H9 (cell line): ENCODE results near the gene RPUSD2. TPM values are rescaled to one million over a fixed set of nuclear protein-coding genes. Genes with fewer than 3 reads are reported as not detected.

ENCODE experiments used
- DNase-seq: peaks from one replicate; pipeline ENCODE4 v3.0.0-alpha.2; 2017
- H2AFZ ChIP-seq: one replicate; pipeline ENCODE4 v1.6.1; 2013; ENCODE audit warnings: mild to moderate bottlenecking, low read length, control low read depth, moderate library complexity
- H2AK5ac ChIP-seq: 2 replicates; pipeline ENCODE4 v1.6.1; 2013; ENCODE audit warnings: low read length, control low read depth, mixed read lengths; ENCODE audit not compliant: insufficient read length
- H2BK120ac ChIP-seq: one replicate; pipeline ENCODE4 v1.6.1; 2013; ENCODE audit warnings: low read depth, mild to moderate bottlenecking, low read length, control low read depth, inconsistent platforms; ENCODE audit not compliant: poor library complexity, severe bottlenecking
- H2BK12ac ChIP-seq: 2 replicates; pipeline ENCODE4 v1.6.1; 2013; ENCODE audit warnings: low read length, control low read depth, mixed read lengths, low read depth; ENCODE audit not compliant: insufficient read length
- H2BK15ac ChIP-seq: 2 replicates; pipeline ENCODE4 v1.6.1; 2013; ENCODE audit warnings: low read depth, low read length, control low read depth
- H2BK20ac ChIP-seq: one replicate; pipeline ENCODE4 v1.6.1; 2013; ENCODE audit warnings: low read depth, mild to moderate bottlenecking, low read length, control low read depth, inconsistent platforms; ENCODE audit not compliant: poor library complexity, severe bottlenecking
- H2BK5ac ChIP-seq: 2 replicates; pipeline ENCODE4 v1.6.1; 2013; ENCODE audit warnings: low read length, control low read depth, mixed read lengths; ENCODE audit not compliant: insufficient read length
- H3K14ac ChIP-seq: 2 replicates; pipeline ENCODE4 v1.6.1; 2013; ENCODE audit warnings: low read length, control low read depth; ENCODE audit not compliant: insufficient read depth
- H3K18ac ChIP-seq: 2 replicates; pipeline ENCODE4 v1.6.1; 2013; ENCODE audit warnings: low read depth, mild to moderate bottlenecking, mixed read lengths, low read length, control low read depth; ENCODE audit not compliant: insufficient read length
- H3K23ac ChIP-seq: 2 replicates; pipeline ENCODE4 v1.6.1; 2013; ENCODE audit warnings: low read length, control low read depth, mixed read lengths, low read depth; ENCODE audit not compliant: insufficient read length
- H3K23me2 ChIP-seq: 2 replicates; pipeline ENCODE4 v1.6.1; 2013; ENCODE audit warnings: low read depth, mild to moderate bottlenecking, mixed read lengths, low read length, control low read depth; ENCODE audit not compliant: insufficient read length, poor library complexity, severe bottlenecking
- H3K27ac ChIP-seq: 2 replicates; pipeline ENCODE4 v1.5.1; 2013; ENCODE audit warnings: low read length, control low read depth, mixed read lengths, low read depth; ENCODE audit not compliant: insufficient read length
- H3K27me3 ChIP-seq: 2 replicates; pipeline ENCODE4 v1.6.1; 2013; ENCODE audit warnings: low read length, control low read depth, inconsistent platforms; ENCODE audit not compliant: insufficient read depth
- H3K4ac ChIP-seq: 2 replicates; pipeline ENCODE4 v1.6.1; 2013; ENCODE audit warnings: low read depth, mild to moderate bottlenecking, control low read depth, inconsistent platforms, low read length, moderate library complexity
- H3K4me1 ChIP-seq: 2 replicates; pipeline ENCODE4 v1.6.1; 2013; ENCODE audit warnings: low read length, control low read depth, inconsistent platforms; ENCODE audit not compliant: insufficient read depth
- H3K4me2 ChIP-seq: 2 replicates; pipeline ENCODE4 v1.6.1; 2013; ENCODE audit warnings: low read length, control low read depth, mixed read lengths; ENCODE audit not compliant: insufficient read length, insufficient read depth
- H3K56ac ChIP-seq: 2 replicates; pipeline ENCODE4 v1.6.1; 2013; ENCODE audit warnings: low read depth, mild to moderate bottlenecking, mixed read lengths, low read length, control low read depth; ENCODE audit not compliant: insufficient read length
- H3K79me1 ChIP-seq: 2 replicates; pipeline ENCODE4 v1.6.1; 2013; ENCODE audit warnings: low read depth, mild to moderate bottlenecking, moderate library complexity, low read length, control low read depth, inconsistent platforms; ENCODE audit not compliant: insufficient read depth, poor library complexity, severe bottlenecking
- H3K79me2 ChIP-seq: 2 replicates; pipeline ENCODE4 v1.6.1; 2013; ENCODE audit warnings: low read length, control low read depth, inconsistent platforms; ENCODE audit not compliant: insufficient read depth
- H3K9ac ChIP-seq: 2 replicates; pipeline ENCODE4 v1.6.1; 2013; ENCODE audit warnings: low read length, control low read depth, mixed read lengths; ENCODE audit not compliant: insufficient read length; ENCODE audit errors: extremely low read depth
- H3K9me3 ChIP-seq: one replicate; pipeline ENCODE4 v1.6.1; 2013; ENCODE audit warnings: low read depth, low read length, inconsistent platforms; ENCODE audit not compliant: control insufficient read depth
- H3T11ph ChIP-seq: one replicate; pipeline ENCODE4 v1.6.1; 2013; ENCODE audit warnings: mild to moderate bottlenecking, low read length, control low read depth, inconsistent platforms
- H4K20me1 ChIP-seq: one replicate; pipeline ENCODE4 v1.6.1; 2013; ENCODE audit not compliant: control insufficient read depth, insufficient read length, insufficient read depth
- H4K5ac ChIP-seq: 2 replicates; pipeline ENCODE4 v1.6.1; 2013; ENCODE audit warnings: low read depth, mild to moderate bottlenecking, mixed read lengths, low read length, control low read depth; ENCODE audit not compliant: insufficient read length
- H4K8ac ChIP-seq: replicated peaks from 2 replicates; pipeline ENCODE4 v1.6.1; 2013; ENCODE audit warnings: low read length, control low read depth, mixed read lengths, low read depth; ENCODE audit not compliant: insufficient read length
- H4K91ac ChIP-seq: 2 replicates; pipeline ENCODE4 v1.6.1; 2013; ENCODE audit warnings: low read depth, mild to moderate bottlenecking, moderate library complexity, mixed read lengths, low read length, control low read depth; ENCODE audit not compliant: insufficient read length
- H3K27ac Mint-ChIP-seq, 3 experiments: 2 replicates in 2 of 3; 3 replicates in 1 of 3; pipeline ENCODE4 v1.8.0; 2020 to 2021; ENCODE audit warnings: mixed read lengths in 3 of 3, mild to moderate bottlenecking in 1 of 3, moderate library complexity in 1 of 3
- H3K27me3 Mint-ChIP-seq: 2 replicates; pipeline ENCODE4 v1.8.0; 2021; ENCODE audit warnings: low read depth, mild to moderate bottlenecking, moderate library complexity, mixed read lengths
- H3K36me3 Mint-ChIP-seq, 3 experiments: 2 replicates in 2 of 3; 3 replicates in 1 of 3; pipeline ENCODE4 v1.8.0; 2020 to 2021; ENCODE audit warnings: low read depth in 3 of 3, mixed read lengths in 3 of 3; ENCODE audit not compliant: insufficient read depth in 1 of 3
- H3K4me1 Mint-ChIP-seq, 2 experiments: 2 replicates each; pipeline ENCODE4 v1.8.0; 2020; ENCODE audit warnings: mixed read lengths in 2 of 2
- H3K4me3 Mint-ChIP-seq, 2 experiments: 2 replicates in 1 of 2; 3 replicates in 1 of 2; pipeline ENCODE4 v1.8.0; 2020 to 2021; ENCODE audit warnings: mild to moderate bottlenecking in 2 of 2, mixed read lengths in 2 of 2, moderate library complexity in 1 of 2
- H3K9me3 Mint-ChIP-seq, 2 experiments: 2 replicates in 1 of 2; 3 replicates in 1 of 2; pipeline ENCODE4 v1.8.0; 2020; ENCODE audit warnings: mild to moderate bottlenecking in 2 of 2, mixed read lengths in 2 of 2, moderate library complexity in 1 of 2
- CTCF ChIP-seq: fragments of 200-600 bp; sonication (generic); conservative IDR thresholded peaks from 3 replicates; pipeline ENCODE4 v1.8.0; 2021; ENCODE audit warnings: antibody characterized with exemption, mild to moderate bottlenecking
- WGBS: extraction: QIAGEN DNeasy Blood & Tissue Kit; methylation state at CpG from one replicate; pipeline ENCODE4 v1.1.7; 2013; ENCODE audit warnings: missing lambda C conversion rate, low lambda C conversion rate, mixed read lengths; ENCODE audit not compliant: insufficient read length; ENCODE audit errors: extremely low coverage; 5-methylcytosine and 5-hydroxymethylcytosine counted together
- total RNA-seq: library from RNA; stranded (reverse); gene quantifications from 2 replicates; pipeline ENCODE4 v1.2.1, GENCODE V29; 2021

The RPUSD2 gene
- total RNA-seq, 1 experiment from 2014 or later: 25.7 TPM

GRCh38 chr15:40595773-40596172 lies 26.7 kb downstream of the RPUSD2 start:
- Mint-ChIP-seq H3K36me3 (no peaks in the 10 kb centered on the region; a peak in 1 of 7 replicates), H3K4me1 (peaks cover 18% of the 10 kb centered on the region in 2 experiments), H3K27ac (no peak overlapping the region), H3K4me3 (no peak overlapping the region), H3K9me3 (peaks cover 3 to 4% of the 10 kb centered on the region in 2 experiments; a peak in 3 of 5 replicates), H3K27me3 (peaks cover 2% of the 10 kb centered on the region)
- no CpG with 5 or more reads among the region's 5 CpGs for WGBS
- H3K9me3 ChIP-seq: no peaks in the 10 kb centered on the region
- H2BK15ac ChIP-seq: no peak overlapping the region
- no peak overlapping the region for H3T11ph ChIP-seq
- no peaks in the 10 kb centered on the region; the same call in 1 of the 2 replicates for H3K4me1 ChIP-seq
- H2BK12ac ChIP-seq: no peak overlapping the region
- H3K4ac ChIP-seq: no peak overlapping the region
- H4K5ac ChIP-seq: no peak overlapping the region
- no peaks in the 10 kb centered on the region; the same call in 1 of the 2 replicates for H3K79me2 ChIP-seq
- H4K91ac ChIP-seq: no peak overlapping the region
- H3K9ac ChIP-seq: no peak overlapping the region
- no peak overlapping the region for H2BK5ac ChIP-seq
- H2AFZ ChIP-seq: no peak overlapping the region
- no peak overlapping the region for H4K8ac ChIP-seq
- no peaks in the 10 kb centered on the region for H3K27me3 ChIP-seq
- no peak overlapping the region for H2BK120ac ChIP-seq
- H3K27ac ChIP-seq: no peak overlapping the region
- H4K20me1 ChIP-seq: no peaks in the 10 kb centered on the region
- H3K79me1 ChIP-seq: peaks cover 2% of the 10 kb centered on the region
- no peak for DNase-seq
- peak overlapping the region; percentile 50 for H3K4me2 ChIP-seq
- H2BK20ac ChIP-seq: no peak overlapping the region
- peaks cover 3% of the 10 kb centered on the region for H3K23me2 ChIP-seq
- no peak overlapping the region for H3K23ac ChIP-seq
- no peak overlapping the region for H3K18ac ChIP-seq
- H3K56ac ChIP-seq: no peak overlapping the region
- no peak for TF ChIP-seq CTCF
- no peak overlapping the region for H3K14ac ChIP-seq
- no peak overlapping the region for H2AK5ac ChIP-seq
